Activated T-helper 2 cell treated with anti-CD3 and anti-CD28 coated beads, Interferon-gamma antibody, Interleukin-2, Interleukin-4, amounts not matched to agents 10 μg/mL and 5 μg/mL and 100 μg/mL, durations not matched to agents 14 hours and 24 hours and 36 hours (primary cell): Measurements from ENCODE around the gene EDAR. TPM values are rescaled to one million over a fixed set of nuclear protein-coding genes. Genes with fewer than 3 reads are reported as not detected.

Experiments
- DNase-seq: peaks from one replicate; pipeline ENCODE4 v3.0.0; 2021; ENCODE audit warnings: low spot score
- H3K27ac Mint-ChIP-seq: one replicate; pipeline ENCODE4 v1.8.0; 2021; ENCODE audit warnings: mixed read lengths
- H3K27me3 Mint-ChIP-seq: one replicate; pipeline ENCODE4 v1.8.0; 2021; ENCODE audit warnings: low read depth, mixed read lengths
- H3K36me3 Mint-ChIP-seq: one replicate; pipeline ENCODE4 v1.8.0; 2021; ENCODE audit warnings: low read depth, mixed read lengths
- H3K4me1 Mint-ChIP-seq: one replicate; pipeline ENCODE4 v1.8.0; 2021; ENCODE audit warnings: low read depth, mixed read lengths
- H3K4me3 Mint-ChIP-seq: one replicate; pipeline ENCODE4 v1.8.0; 2021; ENCODE audit warnings: low read depth, mild to moderate bottlenecking, moderate library complexity, mixed read lengths
- H3K9me3 Mint-ChIP-seq: one replicate; pipeline ENCODE4 v1.8.0; 2021; ENCODE audit warnings: mixed read lengths
- intact Hi-C: fragments of 100-400 bp; cut with micrococcal nuclease; formaldehyde crosslinking; loops from one replicate; pipeline ENCODE4 v1.15.1; 2023
- total RNA-seq: library from RNA; stranded (reverse); gene quantifications from 2 replicates; pipeline ENCODE4 v1.2.3, GENCODE V29; 2022

EDAR gene
- total RNA-seq, 1 donor from 2014 or later: 0.11 TPM

DNA sequence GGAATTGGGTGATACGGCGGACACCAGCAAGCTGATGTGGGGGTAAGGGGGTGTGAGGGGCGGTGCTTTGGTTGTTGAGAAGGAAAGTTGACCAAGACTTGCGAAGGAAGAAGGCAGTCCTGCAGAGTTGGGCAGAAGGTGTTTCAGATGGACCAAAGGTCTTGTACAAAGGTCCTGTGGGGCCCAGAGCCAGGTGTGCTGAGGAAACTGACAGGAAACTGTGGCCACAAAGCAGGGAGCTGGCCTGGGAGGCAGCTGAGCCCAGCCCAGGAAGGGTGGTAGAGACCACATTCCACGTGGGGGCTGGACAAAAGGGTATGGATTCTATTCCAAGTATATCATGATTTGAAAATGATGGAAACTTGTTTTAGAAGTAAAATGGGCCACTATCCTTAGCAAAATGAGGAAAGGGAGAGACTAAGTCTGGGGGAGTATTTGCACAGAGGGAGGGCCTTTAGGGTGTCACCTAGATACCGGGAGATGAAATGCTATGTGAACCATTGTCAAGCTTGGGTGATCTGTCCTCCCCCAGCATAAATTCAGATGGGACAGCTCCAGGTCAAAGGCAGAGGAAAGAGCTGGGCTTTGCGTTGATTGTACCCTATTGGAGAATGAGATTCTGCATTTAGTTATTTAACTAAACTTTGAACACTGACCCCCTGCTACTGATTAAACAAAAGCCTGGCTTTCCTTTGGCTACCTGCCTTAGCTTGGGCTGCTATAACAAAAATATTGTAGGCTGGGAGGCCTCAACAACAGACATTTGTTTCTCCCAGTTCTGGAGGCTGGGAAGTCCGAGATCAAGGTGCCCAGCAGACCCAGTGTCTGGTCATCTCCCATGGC, 4.3 kb upstream of the EDAR start:
- intact Hi-C loops: no loop called here

DNA sequence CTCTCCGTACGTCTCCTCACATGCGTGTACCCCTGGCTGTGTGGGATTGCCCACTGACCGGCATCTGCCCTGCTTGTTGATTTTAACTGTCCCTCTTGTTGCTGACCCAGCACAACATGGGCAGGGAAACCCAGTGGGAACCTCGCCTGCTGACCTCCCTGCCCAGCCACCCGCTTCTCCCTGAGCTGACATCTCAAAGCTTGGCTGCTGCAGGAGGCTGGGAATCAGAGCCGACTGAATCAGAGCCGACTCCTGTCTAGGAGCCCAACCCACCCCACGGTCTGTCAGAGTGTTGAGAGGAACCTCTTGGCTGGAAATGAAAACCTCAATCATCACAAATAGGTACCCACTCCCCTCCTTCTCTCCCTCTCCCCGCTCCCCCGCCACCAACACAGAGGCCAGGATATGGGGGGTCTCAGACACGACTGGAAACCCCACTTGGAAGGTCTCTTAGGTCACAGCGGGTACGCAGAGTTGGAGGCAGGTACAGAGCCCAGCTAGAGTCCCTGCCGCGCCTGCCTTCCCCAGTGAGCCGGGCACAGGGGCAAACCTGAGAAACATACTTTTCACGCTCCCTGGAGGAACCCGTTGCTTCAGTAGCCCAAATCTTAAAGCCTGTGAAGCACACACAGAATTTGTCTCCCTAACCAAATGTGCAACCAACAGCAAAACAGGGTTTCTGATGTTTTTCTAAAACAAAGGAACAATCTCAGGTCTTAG, 784 bp downstream of the EDAR start:
- Mint-ChIP-seq H3K36me3 (no peaks in the 10 kb centered on the region), H3K9me3 (no peaks in the 10 kb centered on the region), H3K27me3 (peaks cover 23% of the 10 kb centered on the region), H3K4me1 (peaks cover 13% of the 10 kb centered on the region), H3K27ac (no peak overlapping the region), H3K4me3 (peak overlapping the region; percentile 23)
- intact Hi-C loops: loop anchor here (2.0 kb wide), 1 partner anchor 59 kb away; no protein-coding TSS in a partner anchor
- DNase-seq: no peak

More for the DNA sequence above, 4.3 kb upstream of the EDAR start:
- Mint-ChIP-seq H3K4me1 (peaks cover 8% of the 10 kb centered on the region), H3K9me3 (no peaks in the 10 kb centered on the region), H3K27me3 (peaks cover 15% of the 10 kb centered on the region), H3K4me3 (no peak overlapping the region), H3K27ac (no peak overlapping the region), H3K36me3 (no peaks in the 10 kb centered on the region)
- no peak for DNase-seq

GRCh38 chr2:108986916-108987510, 2.0 kb downstream of the EDAR start:
- no peak overlapping the region for H3K4me3 Mint-ChIP-seq
- H3K36me3 Mint-ChIP-seq: no peaks in the 10 kb centered on the region
- peaks cover 15% of the 10 kb centered on the region for H3K4me1 Mint-ChIP-seq
- intact Hi-C loops: no loop called here
- no peak overlapping the region for H3K27ac Mint-ChIP-seq
- peaks cover 25% of the 10 kb centered on the region for H3K27me3 Mint-ChIP-seq
- H3K9me3 Mint-ChIP-seq: no peaks in the 10 kb centered on the region
- no peak for DNase-seq

DNA sequence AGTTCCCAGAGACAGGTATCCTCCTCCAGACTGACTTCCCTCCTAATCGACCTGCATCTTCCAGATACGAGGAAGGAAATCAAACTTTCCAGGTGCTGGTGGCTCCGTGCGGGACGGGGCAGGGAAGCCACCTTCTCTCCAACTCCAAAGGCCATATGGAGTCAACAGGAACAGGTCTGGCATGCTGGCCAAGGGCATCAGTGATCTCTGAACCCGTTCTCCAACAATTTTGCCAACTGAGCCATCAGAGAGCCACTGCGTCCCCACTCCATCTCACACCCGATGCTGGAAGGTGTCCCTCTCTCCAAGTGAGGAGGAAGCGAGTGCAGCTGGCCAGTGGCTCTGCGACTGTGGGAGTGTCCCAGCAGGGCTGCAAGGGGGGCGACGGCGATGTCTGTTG, 5.4 kb downstream of the EDAR start:
- Mint-ChIP-seq H3K27ac (no peak overlapping the region), H3K9me3 (no peaks in the 10 kb centered on the region), H3K36me3 (no peaks in the 10 kb centered on the region), H3K27me3 (peaks cover 12% of the 10 kb centered on the region), H3K4me3 (no peak overlapping the region), H3K4me1 (peaks cover 10% of the 10 kb centered on the region)
- no peak for DNase-seq
- intact Hi-C loops: no loop called here

GRCh38 chr2:108983061-108983460, 6.0 kb downstream of the EDAR start:
- Mint-ChIP-seq H3K27me3 (peaks cover 9% of the 10 kb centered on the region), H3K4me1 (peaks cover 7% of the 10 kb centered on the region), H3K4me3 (no peak overlapping the region), H3K27ac (no peak overlapping the region), H3K9me3 (no peaks in the 10 kb centered on the region), H3K36me3 (no peaks in the 10 kb centered on the region)
- DNase-seq: no peak
- intact Hi-C loops: no loop called here

- Mint-ChIP-seq H3K27ac (no peak overlapping the region), H3K4me1 (peaks cover 5% of the 10 kb centered on the region), H3K36me3 (no peaks in the 10 kb centered on the region), H3K4me3 (no peak overlapping the region), H3K9me3 (no peaks in the 10 kb centered on the region), H3K27me3 (peaks cover 9% of the 10 kb centered on the region)
- intact Hi-C loops: no loop called here
- DNase-seq: no peak
Measured at GRCh38 chr2:108982259-108982679, 6.8 kb downstream of the EDAR start.

GRCh38 chr2:108981846-108982245, 7.2 kb downstream of the EDAR start:
- H3K4me3 Mint-ChIP-seq: no peak overlapping the region
- H3K36me3 Mint-ChIP-seq: no peaks in the 10 kb centered on the region
- no peaks in the 10 kb centered on the region for H3K9me3 Mint-ChIP-seq
- H3K27me3 Mint-ChIP-seq: peaks cover 8% of the 10 kb centered on the region
- no peak for DNase-seq
- no peak overlapping the region for H3K27ac Mint-ChIP-seq
- H3K4me1 Mint-ChIP-seq: peaks cover 5% of the 10 kb centered on the region
- intact Hi-C loops: no loop called here

DNA sequence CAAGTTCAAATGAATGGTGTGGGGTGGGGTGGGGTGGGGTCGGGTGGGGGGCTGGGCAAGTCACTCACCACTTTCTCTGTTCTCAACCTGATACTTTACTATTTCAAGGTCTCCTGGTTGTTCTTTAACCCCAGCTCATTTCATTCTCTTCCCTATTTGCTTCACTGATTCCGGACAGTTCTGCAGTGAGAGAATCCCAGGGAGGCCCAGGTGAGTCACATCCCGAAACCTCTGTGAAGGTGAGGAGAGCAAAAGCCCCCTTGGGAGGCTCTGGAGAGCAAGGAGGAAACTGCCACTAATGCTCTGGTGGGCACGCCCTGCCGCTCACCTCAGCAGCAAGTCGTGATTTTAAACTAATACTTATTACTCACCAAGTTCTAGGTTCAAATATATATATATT, 8.9 kb downstream of the EDAR start:
- Mint-ChIP-seq H3K4me1 (peaks cover 3% of the 10 kb centered on the region), H3K36me3 (no peaks in the 10 kb centered on the region), H3K9me3 (no peaks in the 10 kb centered on the region), H3K27ac (no peak overlapping the region), H3K27me3 (peaks cover 2% of the 10 kb centered on the region), H3K4me3 (no peak overlapping the region)
- no peak for DNase-seq
- intact Hi-C loops: no loop called here

DNA sequence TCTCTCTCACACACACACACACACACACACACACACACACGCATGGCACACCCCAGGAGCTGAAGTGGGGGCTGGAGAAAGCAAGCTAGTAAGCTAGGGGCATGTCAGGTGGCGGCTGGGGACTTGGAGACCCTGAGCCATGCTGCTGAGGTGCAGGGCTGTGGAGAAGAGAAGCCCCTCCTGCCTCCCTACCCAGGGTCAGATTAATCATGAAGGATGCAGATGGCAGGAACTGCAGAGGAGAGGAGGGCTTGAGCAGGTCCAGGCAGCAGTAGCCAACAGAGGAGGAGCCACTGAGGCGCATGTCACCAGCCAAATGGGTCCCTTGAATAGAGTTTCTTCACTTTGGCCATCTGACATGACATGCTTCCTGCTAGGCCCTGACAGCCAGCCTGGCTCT, 9.6 kb downstream of the EDAR start:
- intact Hi-C loops: no loop called here
- H3K36me3 Mint-ChIP-seq: no peaks in the 10 kb centered on the region
- peaks cover 3% of the 10 kb centered on the region for H3K4me1 Mint-ChIP-seq
- H3K27me3 Mint-ChIP-seq: peaks cover 2% of the 10 kb centered on the region
- H3K4me3 Mint-ChIP-seq: no peak overlapping the region
- no peaks in the 10 kb centered on the region for H3K9me3 Mint-ChIP-seq
- DNase-seq: no peak
- no peak overlapping the region for H3K27ac Mint-ChIP-seq

DNA sequence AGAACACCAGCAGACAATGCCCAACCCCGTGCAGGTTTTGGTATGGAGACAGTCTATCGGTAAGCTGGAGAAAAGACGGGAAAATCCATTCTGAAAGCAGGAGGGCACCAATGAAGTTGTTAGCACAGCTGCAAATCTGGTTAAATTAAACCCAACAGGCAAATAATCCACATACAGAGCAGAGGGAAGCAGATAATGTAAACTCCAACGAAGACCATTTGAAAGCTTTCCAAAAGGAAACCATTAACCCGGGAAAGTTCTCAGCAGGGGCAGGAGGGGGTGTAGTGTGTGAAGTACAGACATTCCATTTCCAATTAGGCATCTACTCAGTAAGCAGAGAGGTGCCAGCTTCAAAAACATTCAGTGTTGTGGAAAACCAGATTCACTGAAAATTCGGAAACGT, 10.3 kb downstream of the EDAR start:
- intact Hi-C loops: no loop called here
- no peak for DNase-seq
- no peaks in the 10 kb centered on the region for H3K36me3 Mint-ChIP-seq
- H3K4me3 Mint-ChIP-seq: no peak overlapping the region
- H3K27ac Mint-ChIP-seq: no peak overlapping the region
- peaks cover 2% of the 10 kb centered on the region for H3K27me3 Mint-ChIP-seq
- no peaks in the 10 kb centered on the region for H3K9me3 Mint-ChIP-seq
- H3K4me1 Mint-ChIP-seq: peaks cover 3% of the 10 kb centered on the region

- no peaks in the 10 kb centered on the region for H3K9me3 Mint-ChIP-seq
- intact Hi-C loops: no loop called here
- H3K27me3 Mint-ChIP-seq: no peaks in the 10 kb centered on the region
Measured at GRCh38 chr2:108975613-108976435, 13.2 kb downstream of the EDAR start.

DNA sequence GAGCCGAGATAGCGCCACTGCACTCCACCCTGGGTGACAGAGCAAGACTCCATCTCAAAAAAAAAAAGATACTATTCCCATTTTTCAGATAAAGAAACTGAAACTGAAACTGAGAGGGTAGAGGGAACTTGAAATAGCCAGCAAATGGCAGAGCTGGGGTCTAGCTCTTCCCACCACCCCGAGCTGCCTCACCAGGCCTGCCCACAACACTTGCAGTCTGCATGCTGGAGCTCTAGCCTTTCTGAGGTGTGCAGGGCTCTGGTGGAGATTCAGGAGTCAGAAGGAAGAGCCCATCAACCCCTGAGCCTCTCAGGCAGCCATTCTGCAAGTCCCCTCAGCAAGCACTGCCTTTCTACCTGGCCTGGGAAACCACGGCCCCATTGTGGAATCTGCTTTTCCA, 14.3 kb downstream of the EDAR start:
- Mint-ChIP-seq H3K4me3 (no peak overlapping the region), H3K36me3 (no peaks in the 10 kb centered on the region), H3K4me1 (no peaks in the 10 kb centered on the region), H3K27ac (no peak overlapping the region), H3K9me3 (no peaks in the 10 kb centered on the region), H3K27me3 (no peaks in the 10 kb centered on the region)
- no peak for DNase-seq
- intact Hi-C loops: no loop called here

More at GRCh38 chr2:108975613-108976435, 13.2 kb downstream of the EDAR start:
- H3K36me3 Mint-ChIP-seq: no peaks in the 10 kb centered on the region
- H3K4me3 Mint-ChIP-seq: no peak overlapping the region
- no peak for DNase-seq
- H3K27ac Mint-ChIP-seq: no peak overlapping the region
- no peaks in the 10 kb centered on the region for H3K4me1 Mint-ChIP-seq
